ENCODE data around the gene BMI1.

- TF ChIP-seq POLR2A (IDR thresholded peaks at IDR 0.05) (no peak), POLR2AphosphoS5 (IDR thresholded peaks at IDR 0.05) (no peak), EP300 (IDR thresholded peaks at IDR 0.05) (no peak), CTCF (IDR thresholded peaks at IDR 0.05) (no peak)
Observed at GRCh38 chr10:22317076-22317370, 3.9 kb upstream of the BMI1 start.

Measured in suprapubic skin (tissue), 4 donors.